ENCODE measurements around the gene MRPL14. TPM values are rescaled to one million over a fixed set of nuclear protein-coding genes. Genes with fewer than 3 reads are reported as not detected.

Gene MRPL14
- polyA plus RNA-seq, 1 donor (not counting 4 experiments of a cell fraction or from before 2014, with no cell fraction given) = 136 TPM

GRCh38 chr6:44129841-44130322 is 2.6 kb upstream of the MRPL14 start:
- no peaks in the 10 kb centered on the region for H3K27me3 ChIP-seq (ENCODE audit: control insufficient read depth, extremely low read depth, insufficient read depth, low read length)
- H3K4me1 ChIP-seq (ENCODE audit: control insufficient read depth, extremely low read depth, insufficient read depth, low read length) = peaks cover 45% of the 10 kb centered on the region
- peaks cover 3% of the 10 kb centered on the region for H3K9me1 ChIP-seq (ENCODE audit: control insufficient read depth, extremely low read depth, insufficient read depth, low read length)
- peaks cover 12 to 20% of the 10 kb centered on the region in 2 experiments for H3K36me3 ChIP-seq (ENCODE audit: control insufficient read depth in 2 of 2, extremely low read depth in 1 of 2, insufficient read depth in 2 of 2, low read length in 2 of 2)
- H2AFZ ChIP-seq (ENCODE audit: control insufficient read depth, low read length) = no peak overlapping the region
- no peak overlapping the region for H3K9ac ChIP-seq (ENCODE audit: control insufficient read depth, extremely low read depth, insufficient read depth, low read length)
- H3K4me3 ChIP-seq (ENCODE audit: control insufficient read depth in 2 of 3, extremely low read depth in 1 of 3, insufficient read depth in 2 of 3, low read depth in 1 of 3, low read length in 3 of 3) = no peak overlapping the region
- TF ChIP-seq CTCF (optimal IDR thresholded peaks at IDR 0.05 in 1 of 3, IDR thresholded peaks at IDR 0.05 in 1 of 3, conservative IDR thresholded peaks at IDR 0.05 in 1 of 3; ENCODE audit: extremely low read depth in 1 of 3, insufficient read depth in 2 of 3, low read length in 3 of 3) = no peak
- TF ChIP-seq EZH2 (IDR thresholded peaks at IDR 0.05; ENCODE audit: low read length) = no peak
- dilution Hi-C loops (cut with MboI; ENCODE audit: extremely low pct_ligation_motif_present, low sequenced_read_pairs) = no loop called here
- peaks cover 10% of the 10 kb centered on the region for H4K20me1 ChIP-seq (ENCODE audit: control insufficient read depth, extremely low read depth, insufficient read depth, low read length)
- H3K9me3 ChIP-seq (ENCODE audit: control insufficient read depth, low read depth, low read length) = no peaks in the 10 kb centered on the region
- no peak overlapping the region for H3K4me2 ChIP-seq (ENCODE audit: control insufficient read depth, extremely low read depth, insufficient read depth, low read depth, low read length)
- no peak for DNase-seq (ENCODE audit: low read depth, low spot score)
- H3K27ac ChIP-seq (ENCODE audit: control insufficient read depth, insufficient read depth, low read length) = no peak overlapping the region
- H3K79me2 ChIP-seq (ENCODE audit: control insufficient read depth, insufficient read depth, low read length) = peaks cover 90% of the 10 kb centered on the region
- FAIRE-seq = no peak

- Histone ChIP-seq H3K9me1 (ENCODE audit: control insufficient read depth, extremely low read depth, insufficient read depth, low read length) (no peaks in the 10 kb centered on the region), H3K9ac (ENCODE audit: control insufficient read depth, extremely low read depth, insufficient read depth, low read length) (peak overlapping the region; percentile 83), H3K4me3 (ENCODE audit: control insufficient read depth in 2 of 3, extremely low read depth in 1 of 3, insufficient read depth in 2 of 3, low read depth in 1 of 3, low read length in 3 of 3) (peak overlapping the region; percentile 79 to 96 (median 85)), H3K4me1 (ENCODE audit: control insufficient read depth, extremely low read depth, insufficient read depth, low read length) (peaks cover 54% of the 10 kb centered on the region), H3K79me2 (ENCODE audit: control insufficient read depth, insufficient read depth, low read length) (peaks cover 90% of the 10 kb centered on the region), H3K27ac (ENCODE audit: control insufficient read depth, insufficient read depth, low read length) (peak overlapping the region; percentile 60), H3K9me3 (ENCODE audit: control insufficient read depth, low read depth, low read length) (no peaks in the 10 kb centered on the region), H3K27me3 (ENCODE audit: control insufficient read depth, extremely low read depth, insufficient read depth, low read length) (no peaks in the 10 kb centered on the region), H3K36me3 (ENCODE audit: control insufficient read depth in 2 of 2, extremely low read depth in 1 of 2, insufficient read depth in 2 of 2, low read length in 2 of 2) (peaks cover 4 to 12% of the 10 kb centered on the region in 2 experiments), H2AFZ (ENCODE audit: control insufficient read depth, low read length) (no peak overlapping the region), H3K4me2 (ENCODE audit: control insufficient read depth, extremely low read depth, insufficient read depth, low read depth, low read length) (peak overlapping the region; percentile 88), H4K20me1 (ENCODE audit: control insufficient read depth, extremely low read depth, insufficient read depth, low read length) (peaks cover 14% of the 10 kb centered on the region)
- TF ChIP-seq EZH2 (IDR thresholded peaks at IDR 0.05; ENCODE audit: low read length) (no peak), CTCF (optimal IDR thresholded peaks at IDR 0.05 in 1 of 3, IDR thresholded peaks at IDR 0.05 in 1 of 3, conservative IDR thresholded peaks at IDR 0.05 in 1 of 3; ENCODE audit: extremely low read depth in 1 of 3, insufficient read depth in 2 of 3, low read length in 3 of 3) (peak in 1 of 3 experiments; percentile 24)
- DNase-seq (ENCODE audit: low read depth, low spot score) (no peak), FAIRE-seq (peak; percentile 43)
- dilution Hi-C loops (cut with MboI; ENCODE audit: extremely low pct_ligation_motif_present, low sequenced_read_pairs) = no loop called here
These were observed 1.0 kb upstream of the MRPL14 start for GRCh38 chr6:44128020-44128917.
